Measurements from ENCODE around the gene HARBI1.

GRCh38 chr11:46655631-46656030 lies 38.6 kb upstream of the HARBI1 start:
- TF ChIP-seq POLR2A (IDR thresholded peaks at IDR 0.05) (no peak), CTCF (IDR thresholded peaks at IDR 0.05 in 4 of 5, conservative IDR thresholded peaks at IDR 0.05 in 1 of 5) (no peak)
